Upper lobe of left lung (tissue), 4 donors: ENCODE data around the gene FADS6.

ENCODE experiments used
- EP300 ChIP-seq, 4 donors: sonication (generic); formaldehyde crosslinking; IDR thresholded peaks; one replicate each; pipeline ENCODE4 v1.5.1; 2017; ENCODE audit warnings: antibody characterized with exemption in 4 of 4, control low read depth in 2 of 4
- POLR2A ChIP-seq, 4 donors: fragments of 450-650 bp; IDR thresholded peaks; one replicate each; pipeline ENCODE4 v1.5.1; 2016 to 2017; ENCODE audit warnings: antibody characterized with exemption in 4 of 4, mild to moderate bottlenecking in 2 of 4
- POLR2AphosphoS5 ChIP-seq, 2 donors: sonication (generic); formaldehyde crosslinking; IDR thresholded peaks; one replicate each; pipeline ENCODE4 v1.5.1; 2017; ENCODE audit warnings: antibody characterized with exemption in 2 of 2
- TF ChIP-seq, protein P1 (sequence below), 6 experiments: fragments of 450-650 bp in 4 of 6; fragments of 200-600 bp in 2 of 6; sonication (generic) in 2 of 6; IDR thresholded peaks; one replicate each; pipeline ENCODE4 v1.5.1; 2016 to 2019; ENCODE audit warnings: antibody characterized with exemption in 6 of 6

DNA sequence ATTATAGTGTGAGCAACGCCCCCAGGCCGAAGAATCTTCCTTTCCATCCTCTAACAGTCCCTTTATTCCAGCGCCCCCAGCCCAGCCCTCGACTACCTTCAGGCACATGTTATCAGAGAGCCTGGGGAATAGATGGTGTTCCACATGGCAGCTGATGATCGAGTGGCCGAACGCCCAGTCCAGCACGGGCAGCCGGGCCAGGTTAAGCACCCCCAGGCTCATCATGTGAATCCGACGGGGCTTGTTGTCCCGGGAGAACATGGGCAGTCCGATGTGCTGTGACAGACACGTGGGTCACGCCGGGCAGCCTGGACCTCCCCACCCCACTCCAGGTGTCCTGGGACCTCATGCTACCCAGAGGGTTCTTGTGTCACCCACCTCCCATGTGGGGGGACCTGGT lies 14.1 kb downstream of the FADS6 start:
- TF ChIP-seq POLR2AphosphoS5 (IDR thresholded peaks at IDR 0.05) (no peak), EP300 (IDR thresholded peaks at IDR 0.05) (no peak), POLR2A (IDR thresholded peaks at IDR 0.05) (no peak)
- TF ChIP-seq, protein P1, sequence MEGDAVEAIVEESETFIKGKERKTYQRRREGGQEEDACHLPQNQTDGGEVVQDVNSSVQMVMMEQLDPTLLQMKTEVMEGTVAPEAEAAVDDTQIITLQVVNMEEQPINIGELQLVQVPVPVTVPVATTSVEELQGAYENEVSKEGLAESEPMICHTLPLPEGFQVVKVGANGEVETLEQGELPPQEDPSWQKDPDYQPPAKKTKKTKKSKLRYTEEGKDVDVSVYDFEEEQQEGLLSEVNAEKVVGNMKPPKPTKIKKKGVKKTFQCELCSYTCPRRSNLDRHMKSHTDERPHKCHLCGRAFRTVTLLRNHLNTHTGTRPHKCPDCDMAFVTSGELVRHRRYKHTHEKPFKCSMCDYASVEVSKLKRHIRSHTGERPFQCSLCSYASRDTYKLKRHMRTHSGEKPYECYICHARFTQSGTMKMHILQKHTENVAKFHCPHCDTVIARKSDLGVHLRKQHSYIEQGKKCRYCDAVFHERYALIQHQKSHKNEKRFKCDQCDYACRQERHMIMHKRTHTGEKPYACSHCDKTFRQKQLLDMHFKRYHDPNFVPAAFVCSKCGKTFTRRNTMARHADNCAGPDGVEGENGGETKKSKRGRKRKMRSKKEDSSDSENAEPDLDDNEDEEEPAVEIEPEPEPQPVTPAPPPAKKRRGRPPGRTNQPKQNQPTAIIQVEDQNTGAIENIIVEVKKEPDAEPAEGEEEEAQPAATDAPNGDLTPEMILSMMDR (IDR thresholded peaks at IDR 0.05) = no peak
